ENCODE results near the gene NPC1L1.
A peak's percentile ranks its signal among the peaks of the same experiment; 100 is the strongest.
"Not testable (repeated sequence)": the region's sequence is repeated elsewhere in the genome, so short reads cannot be mapped to it uniquely, and the experiment has no call there.

NPC1L1 gene

DNA sequence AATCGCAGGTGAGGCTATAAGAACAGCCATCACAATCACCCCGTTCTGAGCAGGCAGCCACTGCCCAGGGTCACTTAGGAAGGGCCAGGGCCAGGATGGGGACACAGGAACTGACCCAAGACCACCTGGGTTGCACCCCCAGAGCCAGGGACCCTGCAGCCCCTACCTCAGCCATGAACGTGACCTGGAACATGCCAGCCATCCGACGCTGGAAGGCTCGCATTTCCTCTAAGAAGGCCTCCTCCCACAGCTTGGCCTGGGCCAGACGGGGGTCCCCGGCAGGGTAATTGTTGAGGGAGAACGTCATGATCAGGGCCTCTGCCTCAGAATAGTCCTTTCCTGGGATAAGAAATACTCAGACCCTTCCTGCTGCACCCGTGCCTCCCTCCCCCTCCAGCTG is 5.0 kb downstream of the NPC1L1 start:
- no peak for DNase-seq

DNA sequence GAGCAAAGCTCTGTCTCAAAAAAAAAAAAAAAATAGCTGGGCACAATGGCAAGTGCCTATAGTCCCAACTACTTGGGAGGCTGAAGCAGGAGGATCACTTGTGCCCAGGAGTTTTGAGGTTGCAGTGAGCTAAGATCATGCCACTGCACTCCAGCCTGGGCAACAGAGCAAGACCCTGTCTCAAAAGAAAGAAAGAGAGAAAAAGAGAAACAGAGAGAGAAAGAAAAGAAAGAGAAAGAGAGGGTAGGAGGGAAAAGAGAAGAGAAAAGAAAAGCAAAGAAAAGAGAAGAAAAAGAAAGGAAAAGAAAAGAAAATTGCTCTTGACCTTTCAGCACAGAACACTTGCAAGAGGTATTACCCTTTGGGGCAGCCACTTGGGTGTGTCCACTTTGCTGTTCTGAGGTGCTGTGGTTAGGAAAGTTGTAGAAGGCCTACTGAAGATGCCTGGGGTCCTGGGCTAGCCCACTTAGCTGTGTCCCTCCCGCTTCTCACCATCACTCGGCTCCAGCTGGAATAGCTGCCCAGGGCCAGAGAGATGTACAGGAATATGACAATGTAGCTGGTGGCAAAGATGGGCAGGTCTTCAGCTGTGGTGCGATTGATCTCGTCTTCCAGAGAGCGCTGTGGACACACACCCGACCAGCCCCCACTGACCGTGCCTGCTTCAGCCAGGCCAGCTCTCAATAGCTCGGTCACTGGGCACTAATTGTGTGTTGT is 5.6 kb downstream of the NPC1L1 start:
- no peak for DNase-seq

DNA sequence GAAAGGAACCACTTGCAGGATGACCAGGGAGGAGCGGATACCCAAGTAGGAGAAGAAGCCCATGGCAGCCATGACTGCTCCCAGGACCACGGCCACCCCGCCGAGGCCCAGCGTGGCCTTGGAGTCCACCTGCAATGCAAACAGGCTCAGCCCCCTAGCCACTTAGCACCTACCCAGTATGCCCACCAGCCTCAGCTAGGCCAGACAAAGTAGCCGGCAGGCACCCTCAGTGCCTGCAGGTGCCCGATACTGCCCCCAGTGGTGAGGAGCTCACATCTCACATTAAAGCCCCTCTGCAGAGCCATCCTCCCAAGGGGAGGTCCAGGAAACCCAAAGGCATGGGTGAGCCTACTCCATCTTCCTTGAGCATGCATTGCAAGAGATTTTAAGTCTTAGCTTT is 6.6 kb downstream of the NPC1L1 start:
- peak; percentile 8 for DNase-seq

DNA sequence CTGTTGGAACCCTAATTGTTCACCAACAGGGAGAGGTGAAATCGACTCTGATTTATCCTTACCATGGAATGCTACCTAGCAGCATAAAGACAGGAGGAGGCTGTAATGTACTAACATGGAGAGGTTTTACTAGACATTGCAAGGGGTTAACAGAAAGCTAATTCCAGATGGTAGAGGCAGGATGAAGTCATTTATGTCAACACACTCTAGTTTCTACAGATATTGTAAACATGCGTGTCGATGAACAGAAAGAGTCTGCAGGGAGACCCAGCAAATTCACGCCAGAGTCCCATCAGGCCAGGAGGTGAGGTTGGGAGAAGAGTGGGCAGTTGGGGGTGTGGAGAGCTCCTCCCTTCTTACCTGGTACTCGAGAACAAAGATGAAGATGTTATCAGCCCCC is 7.0 kb downstream of the NPC1L1 start:
- no peak for DNase-seq

DNA sequence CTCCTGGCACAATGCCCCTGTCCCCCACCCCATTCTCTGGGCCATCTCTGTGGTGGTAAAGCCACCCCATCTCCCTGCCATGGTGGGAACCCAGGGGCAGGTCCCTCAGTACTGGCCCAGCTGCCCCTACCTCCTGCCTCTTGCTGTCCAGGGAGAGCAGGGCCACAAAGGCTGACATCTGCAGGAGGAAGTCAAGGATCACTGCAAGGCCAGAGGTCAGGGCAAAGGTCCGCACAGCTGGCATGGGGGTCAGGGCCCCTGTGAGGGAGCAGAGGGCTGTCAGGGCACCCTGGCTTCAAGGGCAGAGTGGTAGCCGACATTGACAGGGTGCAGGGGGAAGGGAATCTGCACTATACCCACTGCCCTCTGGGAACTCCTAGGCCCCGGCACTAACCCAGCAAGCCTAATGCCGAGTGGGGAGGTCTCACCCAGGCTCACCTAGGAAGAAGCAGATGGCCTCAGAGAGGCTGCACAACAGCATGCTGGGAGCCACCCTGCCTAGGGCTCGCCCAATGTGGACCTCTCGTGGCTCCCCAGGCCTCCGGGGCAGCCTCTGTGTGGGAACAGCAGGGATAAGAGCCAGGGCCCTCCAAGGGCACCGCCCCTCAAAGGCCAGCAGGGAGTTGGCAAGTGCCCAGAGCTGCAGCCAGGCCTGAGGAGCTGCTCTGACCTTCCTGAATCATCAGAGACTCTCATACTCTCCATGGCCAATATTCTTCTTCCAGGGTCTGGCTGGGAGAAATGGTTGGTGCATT is 7.7 kb downstream of the NPC1L1 start:
- DNase-seq: no peak

DNA sequence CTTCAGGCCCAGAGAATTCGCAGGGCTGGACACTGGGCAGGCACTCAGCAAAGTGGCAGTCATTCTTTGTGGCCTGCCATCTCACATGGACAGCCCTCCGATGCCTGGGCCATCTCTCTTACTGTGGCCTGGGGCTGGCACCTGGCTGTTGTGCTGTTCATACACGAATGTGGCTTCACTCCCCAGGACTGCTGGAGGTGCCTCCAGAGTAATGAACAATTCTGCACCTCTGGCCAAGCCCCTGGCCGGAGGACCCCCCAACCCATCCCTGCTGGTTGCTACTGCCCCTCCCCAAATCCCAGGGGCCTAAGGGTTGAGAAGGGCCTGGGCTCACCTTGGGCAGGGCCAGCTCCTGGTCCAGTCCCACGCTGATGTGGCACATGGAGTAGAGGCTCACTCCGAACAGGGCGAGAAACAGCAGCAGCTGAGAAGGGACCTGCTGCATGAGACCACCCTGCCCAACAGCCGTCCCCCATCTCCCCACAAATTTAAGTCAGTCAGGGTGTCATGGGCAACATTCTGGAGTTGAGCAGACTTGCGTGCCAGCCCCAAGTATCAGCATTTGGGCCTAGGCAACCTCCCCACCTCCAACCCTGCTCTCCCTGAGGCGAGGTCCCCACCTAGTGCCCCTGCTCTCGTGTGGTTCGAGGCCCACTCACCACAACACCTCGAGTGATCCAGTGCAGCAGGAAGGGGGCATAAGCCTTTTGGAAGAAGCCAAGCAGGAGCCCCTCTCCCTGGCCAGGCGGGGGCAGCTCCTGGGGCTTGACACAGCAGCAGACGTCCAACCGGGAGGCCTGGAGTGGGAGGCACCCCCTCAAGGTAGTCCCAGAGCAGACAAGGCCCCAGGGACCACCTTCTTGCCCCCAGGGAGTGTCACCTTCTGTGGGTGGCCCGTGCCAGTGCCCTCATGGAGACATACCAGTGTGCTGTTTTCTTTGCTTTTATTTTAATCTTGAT is 9.4 kb downstream of the NPC1L1 start:
- DNase-seq: no peak

DNA sequence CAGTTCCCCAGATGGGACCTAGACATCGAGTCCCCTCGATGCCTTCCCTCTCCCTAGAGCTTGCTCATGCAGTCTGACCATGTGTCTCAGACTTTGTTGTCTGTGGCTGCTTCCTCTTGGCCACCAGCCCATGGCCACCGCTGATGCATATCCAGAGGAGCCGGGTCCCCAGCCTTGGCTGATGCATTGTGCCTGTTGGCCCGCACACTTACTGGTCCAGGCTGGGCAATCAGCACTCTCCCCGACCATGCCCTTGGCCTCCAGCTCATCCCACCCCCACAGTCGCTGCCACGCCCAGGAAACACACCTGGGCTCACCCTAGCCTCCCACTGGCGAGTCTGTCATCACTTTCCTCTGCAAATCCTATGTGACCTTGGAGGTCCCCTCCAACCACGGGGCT is 10.1 kb downstream of the NPC1L1 start:
- no peak for DNase-seq

DNA sequence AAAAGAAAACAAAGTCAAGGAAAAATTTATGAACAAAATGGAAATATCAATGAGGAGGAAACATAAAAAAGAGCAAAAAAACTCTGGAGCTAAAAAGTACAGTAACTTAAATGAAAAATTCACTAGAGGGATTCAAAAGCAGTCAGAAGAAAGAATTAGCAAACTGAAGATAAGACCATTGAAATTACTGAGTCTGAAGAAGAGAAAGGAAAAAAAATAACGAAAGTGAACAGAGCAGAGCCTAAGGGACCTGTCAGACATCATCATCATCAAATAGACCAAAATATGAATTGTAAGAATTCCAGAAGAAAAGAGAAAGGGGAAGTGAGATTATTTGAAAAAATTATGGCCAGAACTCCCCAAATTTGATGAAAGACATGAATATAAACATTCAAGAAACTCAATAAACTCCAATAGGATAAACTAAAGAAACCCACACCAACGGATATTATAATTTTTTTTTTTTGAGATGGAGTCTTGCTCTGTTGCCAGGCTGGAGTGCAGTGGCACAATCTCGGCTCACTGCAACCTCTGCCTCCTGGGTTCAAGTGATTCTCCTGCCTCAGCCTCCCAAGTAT is 16.2 kb downstream of the NPC1L1 start:
- DNase-seq: no peak

DNA sequence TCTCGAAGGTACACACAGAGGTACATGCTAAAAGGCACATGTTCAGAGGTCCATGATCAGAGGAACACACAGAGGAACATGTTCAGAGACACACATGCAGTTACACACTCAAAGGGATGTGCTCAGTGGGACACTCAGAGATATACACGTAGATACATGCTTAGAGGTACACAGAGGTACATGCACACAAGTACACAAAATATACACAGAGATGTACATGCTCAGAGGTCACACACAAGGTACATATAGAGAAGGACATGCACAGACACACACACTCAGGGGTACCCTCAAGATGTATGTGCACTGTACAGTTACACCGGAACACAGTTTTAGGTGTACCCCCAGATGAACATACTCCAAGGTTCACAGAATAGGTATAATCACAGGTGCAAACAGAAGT is 18.8 kb downstream of the NPC1L1 start:
- DNase-seq: no peak

DNA sequence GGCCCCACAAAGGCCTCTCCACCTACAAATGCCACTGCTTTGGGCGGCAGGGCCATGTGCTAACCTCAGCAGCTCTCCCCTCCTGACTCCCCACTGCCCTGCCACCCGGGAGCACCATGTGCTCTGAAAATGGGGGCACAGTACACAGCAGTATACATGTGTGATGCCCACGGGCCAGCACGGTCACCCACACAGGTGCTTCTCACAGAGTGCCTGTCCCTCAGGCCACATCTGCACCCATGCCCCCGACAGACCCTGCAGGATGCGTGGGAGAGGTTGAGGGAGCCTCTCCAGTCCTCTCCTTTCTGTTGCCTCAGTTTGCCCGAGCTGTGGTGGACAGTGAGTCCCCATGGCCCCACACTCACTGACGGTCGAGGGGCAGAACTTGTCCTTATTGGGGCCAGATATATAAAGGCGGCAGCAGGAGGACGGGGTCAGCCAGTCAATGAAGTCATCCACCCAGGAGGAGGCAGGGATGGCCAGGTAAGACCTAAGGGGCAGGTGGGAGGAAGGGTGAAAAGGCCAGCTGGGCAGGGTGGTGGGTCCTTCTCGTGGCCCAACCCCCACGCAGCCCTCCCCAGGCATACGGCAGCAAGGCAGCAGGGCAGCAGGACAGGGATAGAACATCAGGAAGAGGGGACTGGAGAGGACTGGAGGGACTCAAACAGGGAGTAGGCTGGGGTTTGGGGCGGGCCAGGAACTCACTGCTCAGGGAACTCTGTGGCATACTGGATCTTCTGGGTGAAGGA is 19.6 kb downstream of the NPC1L1 start:
- no peak for DNase-seq

DNA sequence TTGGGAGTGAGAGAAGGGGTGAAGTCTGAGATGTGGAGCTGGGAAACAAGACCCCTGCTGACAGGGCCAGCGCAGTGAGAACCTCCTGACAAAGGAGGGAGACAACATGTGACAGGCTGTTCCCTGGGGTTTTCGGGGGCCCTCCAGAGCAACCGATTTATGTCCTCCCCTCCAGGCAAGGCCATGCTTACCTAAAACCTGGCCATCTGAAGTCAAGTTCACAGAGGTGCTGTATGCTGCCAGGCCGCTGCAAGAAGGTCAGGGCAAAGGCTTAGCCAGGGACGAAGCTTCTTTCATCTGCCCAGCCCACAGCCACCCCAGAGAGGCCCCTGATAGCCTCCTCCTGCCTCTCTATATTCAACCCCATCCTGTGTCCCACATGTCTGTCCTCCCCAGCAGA is 20.6 kb downstream of the NPC1L1 start:
- DNase-seq: no peak

DNA sequence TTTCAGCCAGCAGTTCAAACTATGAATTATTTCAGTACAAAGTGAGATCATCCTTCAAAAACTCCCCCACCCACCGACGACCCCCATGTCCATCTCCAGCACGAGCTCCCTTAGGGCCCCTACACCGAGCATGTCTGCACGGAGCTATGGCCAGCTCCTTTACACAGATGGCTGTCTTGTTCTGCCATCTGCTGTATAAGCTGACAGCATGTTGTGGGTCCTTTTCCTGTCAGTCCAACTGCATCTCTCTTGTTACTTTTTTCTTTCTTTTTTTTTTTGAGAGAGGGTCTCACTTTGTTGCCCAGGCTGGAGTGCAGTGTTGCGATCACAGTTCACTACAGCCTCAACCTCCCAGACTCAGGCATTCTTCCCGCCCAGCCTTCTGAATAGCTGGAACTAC is 21.6 kb downstream of the NPC1L1 start:
- DNase-seq: no peak

DNA sequence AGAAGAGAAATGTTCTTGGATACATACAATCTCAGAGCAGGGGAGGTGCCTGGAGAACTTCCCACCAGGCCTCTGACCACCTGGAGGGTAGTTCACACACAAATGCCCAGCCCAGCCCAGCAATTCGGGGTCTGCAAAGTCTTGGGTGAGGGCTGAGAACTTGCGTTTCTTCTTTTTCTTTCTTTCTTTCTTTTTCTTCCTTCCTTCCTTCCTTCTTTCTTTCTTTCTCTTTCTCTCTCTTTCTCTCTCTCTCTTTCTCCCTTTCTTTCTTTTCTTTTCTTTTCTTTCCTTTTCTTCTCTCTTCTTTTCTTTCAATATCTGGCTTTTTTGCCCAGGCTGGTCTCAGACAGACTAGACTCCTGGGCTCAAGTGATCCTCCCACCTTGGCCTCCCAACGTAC is 22.4 kb downstream of the NPC1L1 start:
- DNase-seq: no peak

DNA sequence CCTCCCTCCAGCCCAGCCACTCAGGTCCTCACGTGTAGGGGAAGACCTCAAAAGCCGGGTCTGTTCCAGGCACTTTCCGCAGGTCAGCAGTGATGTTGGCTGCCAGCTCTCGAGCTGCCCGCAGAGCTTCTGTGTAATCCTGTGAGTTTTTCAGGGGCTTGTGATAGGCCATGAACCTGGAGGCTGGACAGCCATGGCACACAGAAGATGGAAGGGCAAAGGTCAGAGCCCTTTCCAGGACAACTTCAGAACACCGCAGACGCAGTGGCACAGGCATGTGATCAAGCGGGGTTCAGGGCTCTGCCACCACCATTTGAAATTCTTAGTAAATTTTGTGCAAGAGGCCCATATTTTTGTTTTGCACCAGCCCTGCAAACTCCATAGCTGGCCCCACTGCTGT is 24.0 kb downstream of the NPC1L1 start:
- DNase-seq: no peak

DNA sequence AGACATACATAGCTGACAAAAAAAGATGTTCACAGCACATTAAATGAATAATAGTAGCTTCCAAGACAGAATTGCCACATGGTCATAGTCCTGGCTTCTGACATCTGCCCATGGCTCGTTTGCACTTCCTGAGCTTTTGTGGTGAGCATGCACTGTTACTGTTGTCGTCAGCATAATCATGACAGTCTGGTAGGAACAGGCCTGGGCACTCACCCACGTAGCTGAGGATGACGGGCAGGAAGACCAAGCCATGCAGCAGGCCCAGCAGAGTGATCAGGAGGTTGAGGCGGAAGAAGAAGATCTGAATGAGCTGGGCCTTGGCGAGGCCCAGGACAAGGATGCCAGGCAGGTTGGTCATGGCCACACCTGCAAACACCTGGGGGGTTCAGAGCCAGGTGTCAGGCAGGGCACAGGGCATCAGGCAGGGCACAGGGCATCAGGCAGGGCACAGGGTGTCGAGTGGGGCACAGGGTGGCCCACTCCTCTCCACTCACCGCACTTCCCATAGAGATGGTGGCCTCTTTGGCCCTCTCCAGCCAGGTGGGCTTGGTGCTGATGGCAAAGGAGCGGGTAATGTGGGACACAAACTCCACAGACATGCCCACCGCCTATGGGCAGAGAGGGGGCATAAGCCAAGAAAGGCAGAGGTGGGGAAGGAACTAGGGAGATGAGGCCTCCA is 25.4 kb downstream of the NPC1L1 start:
- DNase-seq: no peak

DNA sequence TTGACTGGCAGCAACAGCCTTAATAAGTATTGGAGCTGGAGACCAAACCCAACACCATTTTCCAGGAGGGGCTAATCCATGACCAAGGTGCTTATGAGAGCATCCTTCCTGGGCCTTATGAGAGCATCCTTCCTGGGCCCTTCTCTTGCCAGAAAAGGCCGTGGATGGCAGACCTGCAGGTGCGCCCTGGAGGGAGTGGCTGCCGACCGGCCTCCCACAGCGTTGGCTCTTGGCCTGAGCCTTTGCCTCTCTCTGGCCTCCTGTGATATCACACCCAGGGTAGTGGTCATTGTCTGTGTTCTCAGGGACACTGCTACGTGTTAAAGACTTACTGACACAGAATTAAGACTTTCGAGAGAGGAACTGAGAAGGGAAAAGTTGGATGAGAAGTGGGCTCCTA is 28.4 kb downstream of the NPC1L1 start:
- DNase-seq: no peak

DNA sequence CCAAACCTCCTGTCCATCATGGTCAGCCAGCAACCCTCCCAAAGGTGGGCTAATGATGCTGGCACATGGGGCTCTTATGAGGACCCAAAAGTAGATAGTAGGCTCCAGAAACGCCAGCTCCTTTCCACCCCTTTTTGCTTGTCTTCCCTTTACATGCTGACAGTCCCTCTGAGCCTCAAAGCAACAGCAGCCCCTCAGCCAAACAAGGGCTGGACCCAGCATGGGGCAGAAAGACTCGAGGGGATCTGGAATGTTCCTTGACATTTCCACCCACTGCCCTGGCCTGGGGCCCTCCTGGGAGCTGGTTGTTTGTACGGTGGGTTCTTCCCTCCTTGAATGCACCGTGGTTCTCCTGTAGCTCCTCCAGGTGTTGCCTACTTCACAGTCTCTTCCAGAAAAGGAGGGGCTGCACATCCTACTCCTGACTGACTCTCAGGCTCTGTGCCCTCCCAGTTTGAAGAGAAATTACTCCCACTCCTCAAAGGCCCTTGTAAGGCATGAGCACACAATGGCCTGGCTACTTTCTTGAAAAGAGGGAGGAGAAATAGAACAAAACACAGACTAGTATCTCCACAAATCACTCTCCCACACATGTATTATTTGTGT is 29.2 kb downstream of the NPC1L1 start:
- DNase-seq: no peak

DNA sequence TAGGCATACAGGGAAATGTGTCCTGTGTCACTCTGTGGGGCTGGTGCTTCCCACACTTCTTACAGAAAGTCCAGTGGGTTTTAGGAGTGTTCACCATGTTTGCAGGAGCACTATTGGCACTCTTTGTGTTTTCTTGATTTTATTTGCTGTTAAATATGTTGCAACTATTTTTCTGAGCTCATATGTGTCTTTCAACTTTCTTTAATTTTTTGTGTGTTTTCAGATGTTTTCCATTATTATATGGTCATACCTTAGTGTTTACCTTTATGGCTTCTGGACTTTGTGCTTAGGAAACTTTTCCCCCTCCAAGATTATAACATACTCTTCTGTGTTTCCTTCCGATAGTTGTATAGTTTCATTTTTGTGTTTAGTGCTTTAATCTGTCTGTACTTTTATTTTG is 29.9 kb downstream of the NPC1L1 start:
- no peak for DNase-seq

DNA sequence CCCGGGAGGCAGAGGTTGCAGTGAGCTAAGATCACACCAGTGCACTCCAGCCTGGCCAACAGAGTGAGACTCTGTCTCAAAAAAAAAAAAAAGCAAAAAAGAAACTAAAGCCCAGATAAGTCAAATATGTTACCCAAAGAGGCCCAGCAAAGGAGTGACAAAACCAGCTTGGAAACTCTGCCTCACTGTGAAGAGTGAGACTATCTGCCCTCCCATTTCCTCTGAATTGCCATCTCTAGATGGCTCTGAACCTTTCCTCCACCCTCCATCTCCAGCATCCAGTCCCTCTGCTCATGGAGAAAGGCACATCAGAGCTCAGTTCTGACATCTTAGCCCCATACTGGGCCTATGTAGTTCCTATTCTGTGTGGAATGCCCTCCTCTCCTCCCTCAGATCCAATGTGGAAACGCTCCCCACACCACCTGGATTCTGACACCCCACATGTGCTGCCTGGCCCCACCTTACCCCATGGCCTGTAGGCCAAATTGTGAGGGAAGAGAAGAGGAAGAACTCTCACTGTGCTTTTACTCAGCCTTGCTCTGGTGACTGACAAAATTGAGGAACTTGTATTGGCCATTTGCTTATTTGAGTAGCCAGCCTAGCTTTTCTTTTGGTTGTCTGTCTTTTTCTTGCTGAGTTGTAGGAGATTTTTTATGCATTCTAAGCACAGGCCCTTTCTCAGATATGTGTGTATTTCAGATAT is 32.7 kb downstream of the NPC1L1 start:
- DNase-seq: no peak

DNA sequence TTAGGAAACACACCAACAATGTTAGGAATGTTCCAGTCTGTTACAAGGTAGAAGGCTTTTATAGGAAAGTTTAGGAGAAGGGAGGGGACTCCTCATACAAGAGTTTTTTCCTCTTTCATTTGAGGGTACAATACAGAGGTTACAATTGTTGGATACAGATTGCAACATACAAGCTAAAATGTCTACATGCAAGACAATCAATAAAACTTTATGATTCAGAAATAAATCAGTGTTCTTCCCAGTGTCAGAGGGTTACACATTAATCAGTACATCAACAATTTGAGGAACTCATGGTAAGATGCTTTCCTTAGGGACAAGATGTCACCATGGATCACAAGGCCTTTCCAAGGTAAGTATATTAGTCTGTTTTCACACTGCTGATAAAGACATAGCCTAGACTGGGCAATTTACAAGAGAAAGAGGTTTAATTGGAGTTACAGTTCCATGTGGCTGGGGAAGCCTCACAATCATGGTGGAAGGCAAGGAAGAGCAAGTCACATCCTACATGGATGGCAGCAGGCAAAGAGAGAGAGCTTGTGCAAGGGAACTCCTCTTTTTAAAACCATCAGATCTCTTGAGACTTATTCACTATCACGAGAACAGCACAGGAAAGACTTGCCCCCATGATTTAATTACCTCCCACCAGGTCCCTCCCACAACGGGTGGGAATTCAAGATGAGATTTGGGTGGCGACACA is 34.4 kb downstream of the NPC1L1 start:
- not testable (repeated sequence) for DNase-seq

Measured in NCI-H1092 (cell line).